BE2C (cell line): Measurements from ENCODE around the gene SND1.

Experiments used
- DNase-seq: peaks from one replicate; pipeline ENCODE4 v3.0.0-alpha.2; 2020
- H3K27me3 ChIP-seq: fragments of 250-450 bp; sonication (Bioruptor Pico); 2 replicates; pipeline ENCODE4 v1.5.1; 2020; ENCODE audit warnings: mild to moderate bottlenecking
- H3K36me3 ChIP-seq: fragments of 250-450 bp; sonication (Bioruptor Pico); 2 replicates; pipeline ENCODE4 v1.5.1; 2020; ENCODE audit warnings: mild to moderate bottlenecking
- H3K4me1 ChIP-seq: fragments of 250-450 bp; sonication (Bioruptor Pico); 2 replicates; pipeline ENCODE4 v1.5.1; 2020
- H3K4me3 ChIP-seq: 2 replicates; pipeline ENCODE4 v1.5.1; 2011; ENCODE audit warnings: low read depth, low read length
- H3K9me3 ChIP-seq: fragments of 250-450 bp; sonication (Bioruptor Pico); 2 replicates; pipeline ENCODE4 v1.5.1; 2020
- TF ChIP-seq, protein P1 (sequence below): IDR thresholded peaks from 2 replicates; pipeline ENCODE4 v1.5.1; 2012; ENCODE audit warnings: mild to moderate bottlenecking, low read depth, low read length

The SND1 gene

GRCh38 chr7:127882313-127882920 is 230.4 kb downstream of the SND1 start:
- Histone ChIP-seq H3K4me3 (no peak overlapping the region), H3K9me3 (no peaks in the 10 kb centered on the region), H3K27me3 (no peaks in the 10 kb centered on the region), H3K4me1 (peaks cover 10% of the 10 kb centered on the region), H3K36me3 (no peaks in the 10 kb centered on the region)
- TF ChIP-seq, protein P1, sequence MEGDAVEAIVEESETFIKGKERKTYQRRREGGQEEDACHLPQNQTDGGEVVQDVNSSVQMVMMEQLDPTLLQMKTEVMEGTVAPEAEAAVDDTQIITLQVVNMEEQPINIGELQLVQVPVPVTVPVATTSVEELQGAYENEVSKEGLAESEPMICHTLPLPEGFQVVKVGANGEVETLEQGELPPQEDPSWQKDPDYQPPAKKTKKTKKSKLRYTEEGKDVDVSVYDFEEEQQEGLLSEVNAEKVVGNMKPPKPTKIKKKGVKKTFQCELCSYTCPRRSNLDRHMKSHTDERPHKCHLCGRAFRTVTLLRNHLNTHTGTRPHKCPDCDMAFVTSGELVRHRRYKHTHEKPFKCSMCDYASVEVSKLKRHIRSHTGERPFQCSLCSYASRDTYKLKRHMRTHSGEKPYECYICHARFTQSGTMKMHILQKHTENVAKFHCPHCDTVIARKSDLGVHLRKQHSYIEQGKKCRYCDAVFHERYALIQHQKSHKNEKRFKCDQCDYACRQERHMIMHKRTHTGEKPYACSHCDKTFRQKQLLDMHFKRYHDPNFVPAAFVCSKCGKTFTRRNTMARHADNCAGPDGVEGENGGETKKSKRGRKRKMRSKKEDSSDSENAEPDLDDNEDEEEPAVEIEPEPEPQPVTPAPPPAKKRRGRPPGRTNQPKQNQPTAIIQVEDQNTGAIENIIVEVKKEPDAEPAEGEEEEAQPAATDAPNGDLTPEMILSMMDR, result no peak
- DNase-seq, result no peak

DNA sequence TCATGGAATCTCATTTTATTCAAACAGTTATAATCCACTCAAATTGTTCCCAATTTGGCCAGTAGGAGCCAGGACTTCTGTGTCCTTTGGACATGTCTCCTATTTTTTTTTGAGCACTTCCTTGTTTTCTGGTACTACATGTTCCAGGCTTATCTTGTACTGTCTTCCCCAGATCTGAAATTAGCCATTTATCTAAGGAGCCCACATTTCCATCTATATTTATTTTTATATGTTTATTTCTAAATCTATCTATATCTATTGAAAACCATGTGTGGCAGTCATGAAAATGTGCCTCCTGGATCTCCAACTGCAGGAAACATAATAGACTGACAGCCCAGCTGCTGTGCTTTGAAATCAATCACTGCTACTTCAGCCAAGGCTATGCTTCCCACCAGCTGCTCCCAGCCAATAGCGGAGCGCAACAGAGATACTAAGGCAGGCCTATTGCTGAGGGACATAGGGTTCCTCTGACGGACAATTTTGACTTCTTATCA is 232.1 kb downstream of the SND1 start:
- H3K36me3 ChIP-seq, result peaks cover 7% of the 10 kb centered on the region
- DNase-seq, result no peak
- H3K4me3 ChIP-seq, result no peak overlapping the region
- H3K4me1 ChIP-seq, result peaks cover 10% of the 10 kb centered on the region
- no peaks in the 10 kb centered on the region for H3K9me3 ChIP-seq
- TF ChIP-seq, protein P1, result no peak
- no peaks in the 10 kb centered on the region for H3K27me3 ChIP-seq

GRCh38 chr7:127885222-127885772 is 233.3 kb downstream of the SND1 start:
- TF ChIP-seq, protein P1, result no peak
- no peak for DNase-seq
- H3K9me3 ChIP-seq, result no peaks in the 10 kb centered on the region
- no peaks in the 10 kb centered on the region for H3K27me3 ChIP-seq
- H3K4me3 ChIP-seq, result no peak overlapping the region
- H3K4me1 ChIP-seq, result peaks cover 10% of the 10 kb centered on the region
- peaks cover 15% of the 10 kb centered on the region for H3K36me3 ChIP-seq

- Histone ChIP-seq H3K27me3 (no peaks in the 10 kb centered on the region), H3K4me1 (peaks cover 10% of the 10 kb centered on the region), H3K9me3 (no peaks in the 10 kb centered on the region), H3K4me3 (no peak overlapping the region), H3K36me3 (peaks cover 15% of the 10 kb centered on the region)
- TF ChIP-seq, protein P1, result no peak
- peak; percentile 21 for DNase-seq
These were observed 233.8 kb downstream of the SND1 start for GRCh38 chr7:127885843-127886242.

GRCh38 chr7:127886248-127886647 is 234.3 kb downstream of the SND1 start:
- Histone ChIP-seq H3K4me3 (no peak overlapping the region), H3K4me1 (peaks cover 10% of the 10 kb centered on the region), H3K9me3 (no peaks in the 10 kb centered on the region), H3K27me3 (no peaks in the 10 kb centered on the region), H3K36me3 (peaks cover 15% of the 10 kb centered on the region)
- DNase-seq, result no peak
- TF ChIP-seq, protein P1, result no peak

DNA sequence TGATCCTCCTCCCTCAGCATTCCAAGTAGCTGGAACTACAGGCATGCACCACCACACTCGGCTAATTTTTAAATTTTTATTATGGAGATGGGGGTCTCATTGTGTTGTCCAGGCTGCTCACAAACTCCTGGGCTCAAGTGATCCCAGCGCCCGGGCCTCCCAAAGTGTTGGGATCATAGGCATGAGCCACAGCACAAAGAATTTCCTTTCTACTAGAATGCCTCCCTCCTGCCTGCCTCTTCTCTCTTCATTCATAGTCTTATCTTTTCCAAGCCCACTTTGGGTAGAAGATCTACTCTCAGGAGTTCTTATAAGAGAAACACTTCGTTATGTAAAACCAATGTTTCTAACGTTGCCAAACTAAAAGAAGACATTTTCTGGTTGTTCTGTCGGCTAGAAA is 235.1 kb downstream of the SND1 start:
- Histone ChIP-seq H3K4me3 (no peak overlapping the region), H3K27me3 (no peaks in the 10 kb centered on the region), H3K9me3 (no peaks in the 10 kb centered on the region), H3K36me3 (peaks cover 17% of the 10 kb centered on the region), H3K4me1 (peaks cover 10% of the 10 kb centered on the region)
- no peak for DNase-seq
- TF ChIP-seq, protein P1, result no peak
